ENCODE measurements around the gene NRG2. TPM values are rescaled to one million over a fixed set of nuclear protein-coding genes. Genes with fewer than 3 reads are reported as not detected.

The NRG2 gene
- total RNA-seq, 2 experiments from 2014 or later: 0.08 to 0.17 TPM

GRCh38 chr5:140072812-140073211 lies 29.7 kb upstream of the NRG2 start:
- DNase-seq: peak in 1 of 14 experiments; percentile 5

GRCh38 chr5:140060816-140061215 lies 17.7 kb upstream of the NRG2 start:
- intact Hi-C loops (cut with DNase I, micrococcal nuclease): no loop called here

More at GRCh38 chr5:140072812-140073211, 29.7 kb upstream of the NRG2 start:
- Histone ChIP-seq H3K4me3 (ENCODE audit: low read length) (no peak overlapping the region), H3K27me3 (ENCODE audit: control insufficient read depth in 1 of 2, insufficient read depth in 2 of 2, low read length in 2 of 2) (peaks cover 7 to 10% of the 10 kb centered on the region in 2 experiments), H3K27ac (ENCODE audit: low read depth in 1 of 2, low read length in 2 of 2) (no peak overlapping the region), H3K36me3 (ENCODE audit: insufficient read depth, low read length) (no peaks in the 10 kb centered on the region), H3K4me1 (ENCODE audit: insufficient read depth, low read length) (no peaks in the 10 kb centered on the region), H3K9me3 (ENCODE audit: control insufficient read depth in 1 of 2, insufficient read depth in 1 of 2, low read length in 2 of 2) (no peaks in the 10 kb centered on the region)
- CTCF ChIA-PET: interaction anchor here (0.9 to 3.3 kb wide), 10 partner anchors 33 to 89 kb away, joined by 3 to 38 read pairs (median 4); partner anchors contain the start of gene PURA
- Mint-ChIP-seq H3K4me1 (ENCODE audit: low read depth) (no peaks in the 10 kb centered on the region), H3K27me3 (peaks cover 34% of the 10 kb centered on the region), H3K36me3 (ENCODE audit: low read depth) (no peaks in the 10 kb centered on the region), H3K27ac (no peak overlapping the region), H3K9me3 (no peaks in the 10 kb centered on the region), H3K4me3 (no peak overlapping the region)
- intact Hi-C loops (cut with DNase I, micrococcal nuclease): loop anchor here (1.0 to 5.0 kb wide), 4 partner anchors 34 to 84 kb away; no protein-coding TSS in a partner anchor
- no peak for TF ChIP-seq CTCF (IDR thresholded peaks at IDR 0.05)
- no peak for ATAC-seq (ENCODE audit: poor library complexity)
- POLR2A ChIA-PET: interaction anchor here (0.7 to 1.2 kb wide), 2 partner anchors 43 to 71 kb away, joined by 5 to 7 read pairs; no protein-coding TSS in a partner anchor

GRCh38 chr5:140058212-140058932 lies 15.3 kb upstream of the NRG2 start:
- DNase-seq: no peak
- no peak overlapping the region for H3K27ac Mint-ChIP-seq
- POLR2A ChIA-PET: no interaction called here
- no peaks in the 10 kb centered on the region for H3K36me3 Mint-ChIP-seq (ENCODE audit: low read depth)
- H3K9me3 Mint-ChIP-seq: no peaks in the 10 kb centered on the region
- H3K4me1 Mint-ChIP-seq (ENCODE audit: low read depth): no peaks in the 10 kb centered on the region
- ATAC-seq (ENCODE audit: poor library complexity): no peak
- no peak overlapping the region for H3K27ac ChIP-seq (ENCODE audit: low read depth in 1 of 2, low read length in 2 of 2)
- H3K4me3 Mint-ChIP-seq: no peak overlapping the region
- peaks cover 14 to 44% of the 10 kb centered on the region in 2 experiments for H3K27me3 ChIP-seq (ENCODE audit: control insufficient read depth in 1 of 2, insufficient read depth in 2 of 2, low read length in 2 of 2)
- intact Hi-C loops (cut with DNase I, micrococcal nuclease): no loop called here
- H3K27me3 Mint-ChIP-seq: peaks cover 19% of the 10 kb centered on the region
- no peak overlapping the region for H3K4me3 ChIP-seq (ENCODE audit: low read length)
- no peaks in the 10 kb centered on the region for H3K4me1 ChIP-seq (ENCODE audit: insufficient read depth, low read length)
- no peaks in the 10 kb centered on the region for H3K36me3 ChIP-seq (ENCODE audit: insufficient read depth, low read length)
- no peaks in the 10 kb centered on the region for H3K9me3 ChIP-seq (ENCODE audit: control insufficient read depth in 1 of 2, insufficient read depth in 1 of 2, low read length in 2 of 2)
- no peak for TF ChIP-seq CTCF (IDR thresholded peaks at IDR 0.05)
- CTCF ChIA-PET: no interaction called here

More at GRCh38 chr5:140060816-140061215, 17.7 kb upstream of the NRG2 start:
- no peak for TF ChIP-seq CTCF (IDR thresholded peaks at IDR 0.05)
- Histone ChIP-seq H3K4me3 (ENCODE audit: low read length) (no peak overlapping the region), H3K27me3 (ENCODE audit: control insufficient read depth in 1 of 2, insufficient read depth in 2 of 2, low read length in 2 of 2) (peaks cover 12 to 47% of the 10 kb centered on the region in 2 experiments), H3K9me3 (ENCODE audit: control insufficient read depth in 1 of 2, insufficient read depth in 1 of 2, low read length in 2 of 2) (no peaks in the 10 kb centered on the region), H3K4me1 (ENCODE audit: insufficient read depth, low read length) (no peaks in the 10 kb centered on the region), H3K36me3 (ENCODE audit: insufficient read depth, low read length) (no peaks in the 10 kb centered on the region), H3K27ac (ENCODE audit: low read depth in 1 of 2, low read length in 2 of 2) (no peak overlapping the region)
- no peak overlapping the region for H3K27ac Mint-ChIP-seq
- H3K27me3 Mint-ChIP-seq: peaks cover 20% of the 10 kb centered on the region
- H3K9me3 Mint-ChIP-seq: no peaks in the 10 kb centered on the region
- H3K4me3 Mint-ChIP-seq: no peak overlapping the region
- H3K4me1 Mint-ChIP-seq (ENCODE audit: low read depth): no peaks in the 10 kb centered on the region
- CTCF ChIA-PET: no interaction called here
- ATAC-seq (ENCODE audit: poor library complexity): no peak
- DNase-seq: no peak
- POLR2A ChIA-PET: no interaction called here
- H3K36me3 Mint-ChIP-seq (ENCODE audit: low read depth): no peaks in the 10 kb centered on the region
